HEK293 (cell line): ENCODE measurements around the gene SLC5A10.
A peak's percentile ranks its signal among the peaks of the same experiment; 100 is the strongest.

Source experiments
- CTCF ChIA-PET: fragments of 350-600 bp; formaldehyde crosslinking; extraction: SDS; loops from one replicate; lab custom pipeline; 2021; ENCODE audit warnings: antibody characterized with exemption; lab: Yijun Ruan, JAX
- POLR2A ChIA-PET: fragments of 300-600 bp; formaldehyde crosslinking; extraction: SDS; loops from one replicate; lab custom pipeline; 2020; ENCODE audit warnings: antibody characterized with exemption, inconsistent platforms; lab: Yijun Ruan, JAX
- H3K27ac ChIP-seq: fragments of 200-500 bp; sonication (Bioruptor generic); 2 replicates; pipeline ENCODE4 v1.5.1; 2014; ENCODE audit warnings: low read depth, low read length, control low read depth, inconsistent platforms; ENCODE audit errors: extremely low read depth
- H3K36me3 ChIP-seq, 2 experiments: fragments of 200-500 bp in 1 of 2; sonication (Bioruptor generic) in 1 of 2; 1 replicate in 1 of 2; 2 replicates in 1 of 2; pipeline ENCODE4 v1.5.1; 2014 to 2017; ENCODE audit warnings: inconsistent platforms in 2 of 2, low read length in 2 of 2; ENCODE audit not compliant: control insufficient read depth in 2 of 2, insufficient read depth in 1 of 2
- H3K4me1 ChIP-seq: fragments of 200-500 bp; sonication (Bioruptor generic); 2 replicates; pipeline ENCODE4 v1.5.1; 2014; ENCODE audit warnings: mild to moderate bottlenecking, low read length, inconsistent platforms; ENCODE audit not compliant: control insufficient read depth, insufficient read depth
- H3K4me3 ChIP-seq: 2 replicates; pipeline ENCODE4 v1.5.1; 2011; ENCODE audit warnings: low read depth, mild to moderate bottlenecking, control low read depth, low read length, moderate library complexity
- H3K9me3 ChIP-seq: fragments of 200-500 bp; sonication (Bioruptor generic); 2 replicates; pipeline ENCODE4 v1.5.1; 2014; ENCODE audit warnings: low read depth, low read length, inconsistent platforms; ENCODE audit not compliant: control insufficient read depth, insufficient read depth
- EGR2 ChIP-seq: fragments of 450-650 bp; formaldehyde crosslinking; IDR thresholded peaks from 2 replicates; pipeline ENCODE4 v1.5.1; 2016; ENCODE audit warnings: low read depth, missing biosample characterization, missing genetic modification characterization
- ZBTB1 ChIP-seq: fragments of 450-650 bp; formaldehyde crosslinking; IDR thresholded peaks from 2 replicates; pipeline ENCODE4 v1.5.1; 2016; ENCODE audit warnings: missing biosample characterization, missing genetic modification characterization
- ZFHX2 ChIP-seq: fragments of 450-650 bp; formaldehyde crosslinking; conservative IDR thresholded peaks from 2 replicates; pipeline ENCODE4 v1.5.1; 2016; ENCODE audit warnings: missing biosample characterization, missing genetic modification characterization
- ZNF221 ChIP-seq: fragments of 450-650 bp; formaldehyde crosslinking; IDR thresholded peaks from 2 replicates; pipeline ENCODE4 v1.5.1; 2017; ENCODE audit warnings: missing biosample characterization, missing genetic modification characterization, borderline replicate concordance
- ZNF449 ChIP-seq: fragments of 450-650 bp; formaldehyde crosslinking; IDR thresholded peaks from 2 replicates; pipeline ENCODE4 v1.5.1; 2017; ENCODE audit warnings: missing biosample characterization, mild to moderate bottlenecking, missing genetic modification characterization, moderate library complexity
- ZNF571 ChIP-seq: fragments of 450-650 bp; formaldehyde crosslinking; IDR thresholded peaks from 2 replicates; pipeline ENCODE4 v1.5.0; 2017; ENCODE audit warnings: missing biosample characterization, missing genetic modification characterization
- ZNF580 ChIP-seq: fragments of 450-650 bp; formaldehyde crosslinking; IDR thresholded peaks from 2 replicates; pipeline ENCODE4 v1.5.1; 2016; ENCODE audit warnings: missing biosample characterization, missing genetic modification characterization
- ZNF623 ChIP-seq: fragments of 450-650 bp; formaldehyde crosslinking; IDR thresholded peaks from 2 replicates; pipeline ENCODE4 v1.5.1; 2016; ENCODE audit warnings: missing biosample characterization, missing genetic modification characterization
- ZNF629 ChIP-seq: fragments of 450-650 bp; formaldehyde crosslinking; IDR thresholded peaks from 2 replicates; pipeline ENCODE4 v1.5.1; 2017; ENCODE audit warnings: missing biosample characterization, missing genetic modification characterization
- ZNF639 ChIP-seq: fragments of 450-650 bp; formaldehyde crosslinking; IDR thresholded peaks from 2 replicates; pipeline ENCODE4 v1.5.1; 2016; ENCODE audit warnings: missing biosample characterization, missing genetic modification characterization
- ZNF664 ChIP-seq: fragments of 450-650 bp; formaldehyde crosslinking; IDR thresholded peaks from 2 replicates; pipeline ENCODE4 v1.5.1; 2016; ENCODE audit warnings: missing biosample characterization, missing genetic modification characterization
- ZNF843 ChIP-seq: fragments of 450-650 bp; formaldehyde crosslinking; IDR thresholded peaks from 2 replicates; pipeline ENCODE4 v1.5.1; 2016; ENCODE audit warnings: missing biosample characterization, missing genetic modification characterization
- TF ChIP-seq, protein P1 (sequence below): fragments of 450-650 bp; IDR thresholded peaks from 2 replicates; pipeline ENCODE4 v1.5.1; 2018; ENCODE audit warnings: missing biosample characterization, mild to moderate bottlenecking, missing genetic modification characterization

The SLC5A10 gene

DNA sequence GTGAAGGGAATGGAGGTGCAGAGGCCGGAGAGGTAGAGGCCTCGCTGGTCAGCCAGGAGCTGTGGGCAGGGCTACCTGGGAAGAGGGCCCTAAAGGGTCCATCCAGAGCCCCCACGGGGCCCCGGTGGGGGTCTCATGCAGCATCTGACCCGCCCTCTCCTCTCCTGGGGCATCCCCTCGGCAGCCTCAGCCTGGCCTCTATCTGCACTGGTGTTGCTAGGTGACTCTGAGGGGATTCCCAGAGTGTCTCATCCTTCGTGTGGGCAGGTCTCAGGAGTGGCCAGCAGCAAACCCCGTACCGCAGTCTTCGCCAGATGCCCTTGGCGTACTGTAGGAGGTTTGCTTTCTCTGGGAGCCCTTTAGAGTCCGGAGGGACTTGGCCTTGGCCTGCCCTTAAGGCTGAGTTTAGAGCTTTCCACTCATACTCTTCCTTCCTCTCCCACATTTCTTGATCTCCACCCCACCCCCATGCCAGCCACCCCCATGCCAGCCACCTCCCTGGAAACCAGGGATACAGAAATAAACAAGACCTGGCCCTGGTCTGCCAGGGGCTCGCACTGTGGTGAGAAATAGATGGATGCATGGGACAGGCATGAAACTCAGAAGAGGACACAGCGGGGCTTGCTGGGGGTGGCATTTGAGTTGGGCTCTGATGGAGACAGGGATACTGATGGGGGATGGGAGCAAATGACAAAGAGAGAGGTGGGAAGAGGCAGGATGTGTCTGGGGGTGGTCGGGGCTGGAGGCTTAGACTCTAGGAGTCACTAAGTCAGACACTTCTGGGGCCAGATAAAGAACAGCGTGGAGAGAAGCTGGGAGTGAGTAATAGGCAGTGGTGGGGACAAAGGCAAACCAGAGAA lies 9.9 kb downstream of the SLC5A10 start:
- CTCF ChIA-PET, result interaction anchor here (0.6 to 3.7 kb wide), 28 partner anchors 8 to 746 kb away, joined by 3 to 31 read pairs (median 6); partner anchors contain the start of genes FAM83G and SLC5A10
- Histone ChIP-seq H3K27ac (no peak overlapping the region), H3K4me3 (no peak overlapping the region), H3K4me1 (no peaks in the 10 kb centered on the region)
- TF ChIP-seq ZNF449 (peak; percentile 64; the same call in 1 of the 2 replicates), ZFHX2 (tag by site-specific recombination) (peak; percentile 65), ZNF843 (tag by site-specific recombination) (no peak), ZNF571 (tag by site-specific recombination) (no peak), EGR2 (tag by site-specific recombination) (peak; percentile 87), ZNF580 (tag by site-specific recombination) (no peak)
- TF ChIP-seq, all 188 proteins: peak for 3
- POLR2A ChIA-PET, result interaction anchor here (0.8 to 1.0 kb wide), 3 partner anchors 8 to 102 kb away, joined by 3 read pairs; no protein-coding TSS in a partner anchor
- H3K9me3 ChIP-seq, result no peaks in the 10 kb centered on the region
- no peaks in the 10 kb centered on the region for H3K36me3 ChIP-seq

DNA sequence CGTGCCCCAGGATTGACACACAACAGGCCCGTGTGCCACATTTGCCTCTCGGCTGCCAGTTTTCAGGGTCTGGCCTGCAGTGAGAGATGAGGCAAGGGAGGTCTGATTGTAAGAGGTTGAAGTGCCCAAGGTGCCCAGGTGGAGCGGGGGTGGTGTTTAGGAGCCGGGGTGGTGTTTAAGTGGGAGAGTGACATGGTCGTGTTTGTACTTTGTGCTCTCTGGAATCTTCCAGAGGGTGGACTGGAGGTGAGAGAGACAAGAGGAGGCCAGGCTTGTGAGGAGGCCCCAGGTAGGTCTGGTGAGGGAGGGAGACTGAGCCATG lies 10.5 kb downstream of the SLC5A10 start:
- Histone ChIP-seq H3K4me3 (no peak overlapping the region), H3K36me3 (no peaks in the 10 kb centered on the region), H3K9me3 (no peaks in the 10 kb centered on the region), H3K27ac (no peak overlapping the region), H3K4me1 (peaks cover 5% of the 10 kb centered on the region)
- ChIA-PET CTCF (interaction anchor here (0.7 to 3.7 kb wide), 6 partner anchors 10 to 60 kb away, joined by 3 to 31 read pairs (median 3); no protein-coding TSS in a partner anchor), POLR2A (interaction anchor here (0.9 kb wide), 1 partner anchor 10 kb away, joined by 3 read pairs; no protein-coding TSS in a partner anchor)
- TF ChIP-seq ZFHX2 (tag by site-specific recombination) (0 out of 2 replicates have a peak, but pooled peaks have one; percentile 2), ZNF664 (no peak)

DNA sequence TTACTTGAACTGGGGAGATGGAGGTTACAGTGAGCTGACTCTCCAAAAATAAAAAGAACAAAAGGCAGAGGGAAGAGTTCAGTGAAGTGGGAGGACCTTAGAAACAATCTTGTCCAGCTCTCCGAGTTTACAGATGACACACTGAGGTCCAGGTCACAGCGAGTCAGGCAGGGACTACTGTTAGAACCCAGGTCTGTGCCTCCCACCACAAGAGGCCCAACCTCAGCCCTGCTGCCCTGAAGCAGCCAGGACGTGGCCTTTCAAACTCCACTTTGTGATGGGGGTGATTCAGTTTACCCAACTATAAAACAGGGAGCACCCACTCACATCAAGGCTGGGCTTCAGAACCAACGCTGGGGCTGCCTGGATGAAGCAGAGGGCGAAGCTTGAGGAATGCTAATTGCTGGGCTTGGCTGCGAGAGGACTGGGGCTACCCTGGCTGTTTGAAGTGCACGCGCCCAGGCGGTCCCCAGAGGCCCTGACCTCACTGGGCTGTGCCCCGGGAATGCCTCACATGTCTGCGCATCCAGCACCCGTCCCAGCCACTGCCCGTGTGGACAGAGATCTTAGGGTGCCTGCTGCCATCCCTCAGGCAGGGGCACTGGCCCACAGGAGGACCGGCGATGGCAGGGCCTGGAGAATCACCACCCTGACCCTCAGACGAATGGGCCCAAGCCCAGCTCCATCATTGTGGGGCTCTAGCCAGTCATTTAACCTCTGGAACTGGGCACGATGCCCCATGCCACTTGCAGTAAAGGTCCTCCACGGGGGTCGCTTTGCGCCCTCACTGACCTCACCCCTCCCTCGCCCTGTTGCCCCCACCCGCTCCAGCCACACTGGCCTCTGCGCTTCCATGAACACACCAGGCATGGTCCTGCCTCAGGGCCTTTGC lies 11.4 kb downstream of the SLC5A10 start:
- TF ChIP-seq ZNF623, result peak; percentile 94
- no peak for TF ChIP-seq ZNF221 (tag by site-specific recombination)
- ChIA-PET POLR2A (interaction anchor here (0.9 kb wide), 1 partner anchor 9 kb away, joined by 3 read pairs; no protein-coding TSS in a partner anchor), CTCF (interaction anchor here (0.9 to 1.0 kb wide), 2 partner anchors 9 to 18 kb away, joined by 3 read pairs; no protein-coding TSS in a partner anchor)

DNA sequence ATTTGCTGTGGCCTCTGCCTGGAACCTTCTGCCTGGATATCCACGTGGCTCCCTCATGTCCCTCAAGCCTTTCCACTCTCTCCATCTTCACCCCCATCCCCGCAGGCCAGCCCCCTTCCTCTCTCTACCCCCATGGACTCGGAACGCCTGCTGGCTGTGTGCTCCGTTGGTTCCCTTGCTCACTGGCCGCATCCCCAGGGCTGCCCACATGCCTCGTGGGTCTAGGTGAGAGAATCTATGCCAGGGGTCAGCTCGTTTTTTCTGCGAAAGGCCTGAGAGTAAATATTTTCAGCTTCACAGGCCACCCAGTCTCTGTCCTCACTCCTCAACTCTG lies 12.0 kb downstream of the SLC5A10 start:
- Histone ChIP-seq H3K27ac (no peak overlapping the region), H3K36me3 (no peaks in the 10 kb centered on the region), H3K9me3 (no peaks in the 10 kb centered on the region), H3K4me3 (no peak overlapping the region), H3K4me1 (peaks cover 11% of the 10 kb centered on the region)
- TF ChIP-seq ZNF629 (tag by site-specific recombination), result no peak
- TF ChIP-seq ZNF639 (tag by site-specific recombination), result no peak
- TF ChIP-seq, protein P1, sequence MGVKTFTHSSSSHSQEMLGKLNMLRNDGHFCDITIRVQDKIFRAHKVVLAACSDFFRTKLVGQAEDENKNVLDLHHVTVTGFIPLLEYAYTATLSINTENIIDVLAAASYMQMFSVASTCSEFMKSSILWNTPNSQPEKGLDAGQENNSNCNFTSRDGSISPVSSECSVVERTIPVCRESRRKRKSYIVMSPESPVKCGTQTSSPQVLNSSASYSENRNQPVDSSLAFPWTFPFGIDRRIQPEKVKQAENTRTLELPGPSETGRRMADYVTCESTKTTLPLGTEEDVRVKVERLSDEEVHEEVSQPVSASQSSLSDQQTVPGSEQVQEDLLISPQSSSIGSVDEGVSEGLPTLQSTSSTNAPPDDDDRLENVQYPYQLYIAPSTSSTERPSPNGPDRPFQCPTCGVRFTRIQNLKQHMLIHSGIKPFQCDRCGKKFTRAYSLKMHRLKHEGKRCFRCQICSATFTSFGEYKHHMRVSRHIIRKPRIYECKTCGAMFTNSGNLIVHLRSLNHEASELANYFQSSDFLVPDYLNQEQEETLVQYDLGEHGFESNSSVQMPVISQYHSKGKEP, result no peak
- TF ChIP-seq ZBTB1 (tag by site-specific recombination), result no peak
- POLR2A ChIA-PET, result no interaction called here
- CTCF ChIA-PET, result no interaction called here

More for the DNA sequence above, 11.4 kb downstream of the SLC5A10 start:
- Histone ChIP-seq H3K4me3 (no peak overlapping the region), H3K4me1 (peaks cover 11% of the 10 kb centered on the region), H3K36me3 (no peaks in the 10 kb centered on the region), H3K27ac (no peak overlapping the region), H3K9me3 (no peaks in the 10 kb centered on the region)
